SKM-1 (cell line): ENCODE data around the gene CST7.
"Not testable (repeated sequence)": the region's sequence is repeated elsewhere in the genome, so short reads cannot be mapped to it uniquely, and the experiment has no call there.

Experiments used
- DNase-seq: peaks from one replicate; lab custom pipeline; 2025; ENCODE audit not compliant: unreplicated experiment; lab: John Stamatoyannopoulos, UW

CST7 gene

GRCh38 chr20:24948939-24949679 is at the start of gene CST7:
Gene CST7 (plus strand): TSS chr20:24949269. CDS start chr20:24949506, 237 bp downstream.
- DNase-seq: no peak

DNA sequence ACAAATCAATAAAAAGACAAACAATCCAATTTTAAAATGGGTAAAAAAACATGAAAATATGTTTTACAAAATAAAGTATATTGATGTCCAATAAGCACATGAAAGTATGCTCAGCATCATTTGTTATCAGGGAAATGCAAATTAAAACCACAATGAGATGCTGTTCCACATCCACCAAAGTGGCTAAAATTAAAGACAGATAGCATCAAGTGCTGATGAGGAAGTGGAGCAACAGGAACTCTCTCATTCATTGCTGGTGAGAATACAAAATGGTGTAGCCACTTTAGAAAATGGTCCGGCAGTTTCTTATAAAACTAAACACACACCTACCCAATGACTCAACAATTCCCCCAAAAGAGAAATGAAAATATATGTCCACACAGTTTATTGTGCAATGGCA is 42.3 kb upstream of the CST7 start:
- no peak for DNase-seq

- no peak for DNase-seq
These were observed 40.4 kb upstream of the CST7 start for GRCh38 chr20:24908642-24909041.

DNA sequence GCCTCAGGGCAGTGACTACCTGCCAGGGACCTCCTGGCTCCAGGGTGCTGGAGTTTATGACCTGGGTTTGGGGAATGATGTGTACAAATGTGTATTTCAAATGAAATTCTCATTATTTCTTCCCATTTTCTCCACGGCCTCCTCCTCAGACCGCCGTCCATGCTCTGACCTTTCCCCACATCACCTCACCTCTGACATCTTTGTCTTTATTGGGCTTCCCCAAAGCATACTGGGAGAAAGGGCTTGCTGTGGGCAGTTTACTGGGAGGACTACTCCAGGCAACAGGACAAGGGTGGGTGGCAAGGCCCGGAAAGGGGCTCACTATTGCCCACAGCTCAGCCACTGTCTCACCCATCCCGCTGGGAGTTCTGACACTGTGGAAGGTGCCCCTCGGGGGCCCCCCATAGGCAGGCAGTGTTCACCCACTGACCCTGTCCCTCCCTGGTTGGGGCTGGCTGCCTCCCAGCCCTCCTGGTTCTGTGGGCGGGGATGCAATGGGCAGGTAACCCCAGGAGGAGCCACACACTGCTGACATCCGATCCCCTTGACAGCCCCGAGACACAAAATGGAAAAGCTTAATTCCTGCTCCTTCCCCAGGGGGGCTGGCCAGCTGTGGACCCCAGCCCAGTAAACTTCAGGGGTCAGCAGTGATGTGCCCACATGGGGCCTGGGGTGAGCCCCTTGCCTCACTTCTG is 39.8 kb upstream of the CST7 start:
- no peak for DNase-seq

- no peak for DNase-seq
These were observed 39.2 kb upstream of the CST7 start for GRCh38 chr20:24909861-24910260.

DNA sequence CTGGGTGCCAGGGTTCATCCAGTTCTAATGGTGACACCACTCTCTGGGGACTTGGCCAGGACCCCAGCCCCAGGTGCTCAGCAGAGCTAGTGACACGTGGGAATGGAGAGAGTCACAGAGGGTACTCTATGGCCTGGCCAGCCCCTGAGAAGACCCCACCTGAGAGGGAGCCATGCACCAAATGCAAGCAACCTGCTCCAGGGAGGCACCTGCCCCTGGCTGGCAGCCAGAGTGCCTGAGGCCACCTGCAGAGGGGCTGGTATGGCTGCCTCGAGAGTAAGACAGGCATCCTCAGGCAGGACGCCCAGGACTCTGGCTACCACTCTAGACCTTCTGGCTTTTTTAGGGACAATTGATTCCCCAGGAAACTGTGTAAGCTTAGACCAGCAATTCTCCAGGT is 38.6 kb upstream of the CST7 start:
- no peak for DNase-seq

DNA sequence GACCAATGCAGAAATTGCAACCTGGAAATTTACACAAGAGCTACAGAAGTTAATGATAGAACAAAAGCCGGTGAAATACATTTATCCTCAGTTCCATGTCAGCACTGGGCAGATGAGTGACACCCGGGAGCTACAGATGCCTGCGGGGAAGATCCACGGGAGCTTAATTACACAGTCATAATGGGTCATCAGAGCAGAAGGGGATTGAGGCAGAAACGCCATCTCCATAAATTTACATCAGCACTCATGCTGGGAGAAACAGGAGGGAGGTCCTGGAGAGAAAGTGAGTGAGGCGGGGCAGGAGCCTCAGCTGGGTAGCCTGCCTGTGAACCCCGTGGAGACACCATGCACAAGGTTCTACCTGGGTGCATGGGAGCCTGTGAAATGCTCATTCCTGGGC is 37.6 kb upstream of the CST7 start:
- no peak for DNase-seq

GRCh38 chr20:24912397-24913075 is 36.5 kb upstream of the CST7 start:
- DNase-seq: no peak

DNA sequence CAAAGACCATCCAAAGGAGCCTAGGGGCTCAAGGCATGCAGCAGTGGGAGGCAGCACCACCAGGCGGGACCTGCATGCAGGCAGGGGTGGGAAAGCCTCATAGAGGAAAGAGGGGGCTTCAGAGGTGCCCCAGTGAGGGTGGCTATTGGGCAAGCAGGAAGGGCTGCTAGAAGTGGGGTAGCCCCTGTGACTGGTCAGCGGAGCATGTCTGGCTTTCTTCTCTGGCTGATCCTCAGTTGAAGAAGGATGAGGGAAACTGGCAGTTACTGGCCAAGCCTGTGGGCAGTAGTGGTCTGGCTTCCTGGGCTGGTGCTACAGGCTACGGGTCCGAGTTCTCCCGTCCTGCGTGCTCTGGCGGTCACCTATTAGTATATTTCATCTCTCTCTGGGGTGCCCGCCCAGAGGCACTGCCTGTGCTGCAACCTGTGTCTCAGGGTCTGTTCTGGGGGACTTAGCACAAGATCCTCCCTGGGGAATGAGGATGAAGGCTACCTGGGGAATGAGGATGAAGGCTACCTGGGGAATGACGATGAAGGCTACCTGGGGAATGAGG is 35.9 kb upstream of the CST7 start:
- no peak for DNase-seq

DNA sequence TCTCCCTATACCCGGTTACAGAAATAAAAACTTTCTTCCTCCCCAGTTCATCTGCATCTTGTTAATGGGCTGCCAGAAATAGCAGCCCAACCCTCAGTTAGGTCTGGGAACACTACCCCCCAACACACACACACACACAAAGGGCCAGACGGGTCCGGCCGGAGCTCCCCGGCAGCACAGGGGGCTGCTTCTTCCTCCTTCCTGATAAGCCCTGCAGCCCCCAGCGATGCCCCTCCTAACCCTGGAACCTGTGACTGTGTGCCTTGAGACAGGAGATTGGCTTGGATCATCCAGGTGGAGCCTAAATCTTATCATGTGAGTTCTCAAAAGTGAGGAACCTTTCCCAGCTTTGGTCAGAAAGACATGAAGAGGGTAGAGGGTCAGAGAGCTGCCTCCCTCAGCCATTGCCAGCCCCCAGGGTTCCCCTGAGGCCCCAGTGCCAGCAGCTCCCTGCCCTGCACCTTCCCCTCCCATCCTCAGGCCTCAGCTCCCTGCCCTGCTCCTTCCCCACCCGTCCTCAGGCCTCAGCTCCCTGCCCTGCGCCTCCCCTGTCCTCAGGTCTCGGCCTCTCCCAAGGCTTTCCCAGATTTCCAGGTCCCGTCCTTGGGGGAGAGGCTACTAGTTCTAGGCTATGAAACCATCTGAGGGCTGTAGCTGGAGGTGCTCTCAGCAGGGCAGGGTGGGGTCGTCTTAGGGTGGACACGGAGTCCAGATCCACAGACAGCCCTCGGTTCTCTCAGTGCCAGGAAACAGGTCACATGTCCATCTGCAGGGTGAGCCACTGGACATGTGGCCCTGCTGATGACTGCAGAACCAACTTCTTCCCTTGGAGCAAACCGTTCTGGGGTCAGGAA is 34.5 kb upstream of the CST7 start:
- no peak for DNase-seq

GRCh38 chr20:24915440-24915839 is 33.6 kb upstream of the CST7 start:
- DNase-seq: no peak

DNA sequence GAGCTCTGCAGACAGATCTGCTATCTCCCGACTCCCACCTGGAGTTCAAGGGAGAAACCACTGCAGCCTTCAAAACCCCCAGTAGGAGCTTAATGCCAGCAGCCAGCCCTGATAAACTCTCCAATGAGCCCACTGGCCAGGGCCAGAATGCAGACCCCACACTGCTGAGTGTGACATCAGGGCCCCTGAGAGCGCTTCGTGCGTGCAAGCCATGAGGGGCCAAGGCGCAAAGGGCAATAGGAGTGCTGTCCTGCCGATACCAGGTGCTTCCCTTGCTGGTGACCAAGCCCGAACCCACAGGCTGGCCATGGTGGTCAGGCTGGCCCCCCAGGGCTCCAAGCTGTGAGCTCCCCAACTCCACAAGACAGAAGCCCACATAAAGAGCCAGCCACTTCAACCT is 33.2 kb upstream of the CST7 start:
- DNase-seq: no peak

DNA sequence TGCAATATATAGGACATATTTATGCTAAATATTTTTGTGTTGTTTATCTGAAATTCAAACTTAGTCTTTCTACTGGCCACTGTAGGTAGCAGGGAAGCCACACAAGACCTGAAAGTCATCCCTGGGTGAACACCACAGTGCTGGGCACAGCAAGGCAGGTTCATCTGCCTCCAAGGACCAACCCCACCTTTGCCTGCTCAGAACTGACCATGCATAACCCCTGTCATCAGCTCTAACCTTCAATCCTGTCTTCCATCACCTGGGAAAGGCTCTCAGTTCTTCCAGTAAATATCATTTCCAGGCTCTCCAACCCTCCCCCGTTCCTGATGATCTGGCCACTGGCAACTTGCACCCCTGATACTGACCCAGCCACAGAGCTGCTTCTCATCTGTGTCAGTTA is 32.7 kb upstream of the CST7 start:
- DNase-seq: no peak

- DNase-seq: no peak
These were observed 32.0 kb upstream of the CST7 start for GRCh38 chr20:24917056-24917455.

GRCh38 chr20:24917797-24918578 is 31.1 kb upstream of the CST7 start:
- no peak for DNase-seq

DNA sequence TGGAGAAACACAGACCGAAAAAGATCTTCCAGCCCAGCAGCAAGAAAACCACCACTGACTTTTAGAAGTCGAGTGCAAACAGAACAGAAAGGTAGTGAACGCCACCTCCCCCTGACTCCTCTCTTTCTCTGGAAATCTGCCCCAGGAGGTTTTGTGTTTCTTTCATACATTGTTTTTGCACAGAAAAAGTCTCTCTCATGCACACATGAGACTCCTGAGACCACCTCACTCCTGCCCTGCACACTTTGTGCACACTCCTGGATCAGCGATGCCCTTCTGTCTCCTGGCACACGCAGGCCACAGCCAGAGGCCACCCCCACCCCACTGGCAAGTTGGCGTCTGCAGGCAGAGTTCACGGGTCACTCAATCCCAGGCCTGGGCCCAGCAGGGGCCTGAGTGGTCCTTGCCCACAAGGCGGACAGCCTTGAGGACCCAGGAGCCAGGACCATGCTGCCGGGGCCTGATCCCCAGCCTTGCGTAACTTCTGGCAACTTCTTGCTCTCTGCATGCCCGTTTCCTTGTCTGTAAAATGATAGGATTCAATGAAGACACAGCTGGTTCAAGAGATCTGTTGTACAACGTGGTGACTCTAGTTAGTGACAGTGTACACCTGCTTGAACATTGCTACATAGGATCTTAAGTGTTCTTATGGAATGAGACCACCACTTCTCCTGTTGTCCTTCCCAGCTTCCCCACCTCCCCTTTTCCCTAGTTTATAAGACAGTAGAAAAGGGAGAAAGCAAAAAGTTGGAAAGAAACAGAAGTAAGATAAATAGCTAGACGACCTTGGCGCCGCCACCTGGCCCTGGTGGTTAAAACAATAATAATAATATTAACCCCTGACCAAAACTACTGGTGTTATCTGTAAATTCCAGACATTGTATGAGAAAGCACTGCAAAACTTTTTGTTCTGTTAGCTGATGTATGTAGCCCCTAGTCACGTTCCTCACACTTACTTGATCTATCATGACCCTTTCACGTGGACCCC is 30.2 kb upstream of the CST7 start:
- DNase-seq: no peak

DNA sequence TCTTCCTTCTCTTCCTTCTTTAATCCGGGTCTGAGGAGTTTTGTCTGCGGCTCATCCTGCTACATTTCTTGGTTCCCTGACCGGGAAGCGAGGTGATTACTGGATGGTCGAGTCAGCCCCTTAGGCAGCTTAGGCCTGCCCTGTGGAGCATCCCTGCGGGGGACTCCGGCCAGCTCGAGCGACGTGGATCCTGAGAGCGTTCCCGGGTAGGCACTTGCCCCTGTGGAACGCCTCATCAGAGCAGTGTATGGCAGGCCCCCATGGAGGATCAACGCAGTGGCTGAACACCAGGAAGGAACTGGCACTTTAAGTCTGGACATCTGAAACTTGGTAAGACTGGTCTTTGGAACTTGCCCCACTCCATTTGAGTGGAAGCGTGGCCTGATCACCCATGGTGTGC is 29.4 kb upstream of the CST7 start:
- not testable (repeated sequence) for DNase-seq

DNA sequence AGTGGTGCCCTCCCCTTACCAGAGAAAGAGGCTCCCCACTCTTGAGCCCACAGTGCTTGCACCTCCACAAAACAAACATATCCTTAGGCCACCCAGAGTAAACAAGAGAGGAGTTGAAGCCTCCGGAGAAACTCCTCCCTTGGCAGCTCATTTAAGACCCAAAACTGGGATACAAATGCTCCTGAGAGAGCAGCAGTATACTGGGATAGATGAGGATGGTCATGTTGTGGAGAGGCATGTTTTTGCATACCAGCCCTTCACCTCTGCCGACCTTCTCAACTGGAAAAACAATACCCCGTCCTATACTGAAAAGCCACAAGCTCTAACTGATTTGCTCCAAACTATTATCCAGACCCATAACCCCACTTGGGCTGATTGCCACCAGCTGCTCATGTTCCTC is 28.4 kb upstream of the CST7 start:
- DNase-seq: not testable (repeated sequence)

- not testable (repeated sequence) for DNase-seq
These were observed 19.8 kb upstream of the CST7 start for GRCh38 chr20:24929259-24929658.
